Measurements from ENCODE around the gene RAP1GAP.

DNA sequence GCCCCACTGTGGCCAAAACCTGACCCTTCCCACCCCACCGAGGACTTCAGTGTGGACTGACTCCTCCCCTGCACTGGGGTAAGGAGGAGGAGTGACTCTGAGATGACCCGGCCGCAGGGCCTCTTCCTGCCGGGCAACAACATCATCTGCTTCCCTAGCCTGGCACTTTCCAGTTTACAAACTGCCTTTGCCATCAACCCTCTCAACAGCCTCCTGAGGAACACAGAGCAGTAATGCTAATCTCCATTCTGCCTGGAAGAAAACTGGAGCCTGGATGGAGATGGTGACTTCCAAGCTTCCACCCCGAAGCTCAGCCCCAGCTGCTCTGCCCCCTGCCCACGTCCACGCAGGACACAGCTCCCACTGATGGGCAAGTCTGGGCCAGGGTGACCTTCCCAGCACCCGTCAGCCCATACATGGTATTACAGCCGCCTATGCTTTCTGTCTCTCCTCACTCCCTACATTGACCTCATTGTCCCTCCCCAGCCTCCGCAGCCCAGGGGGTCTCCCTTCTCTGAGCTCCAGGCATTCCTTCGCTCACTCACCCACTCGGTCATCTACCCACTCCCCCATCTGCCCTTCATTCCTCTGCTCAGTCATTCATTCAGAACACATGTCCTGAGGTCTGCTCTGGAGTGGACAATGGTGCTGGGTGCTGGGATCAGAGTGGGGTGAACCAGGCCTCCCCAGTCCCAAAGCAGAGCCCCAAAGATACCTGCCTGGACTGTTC, 34.2 kb downstream of the RAP1GAP start:
- TF ChIP-seq, protein P1, sequence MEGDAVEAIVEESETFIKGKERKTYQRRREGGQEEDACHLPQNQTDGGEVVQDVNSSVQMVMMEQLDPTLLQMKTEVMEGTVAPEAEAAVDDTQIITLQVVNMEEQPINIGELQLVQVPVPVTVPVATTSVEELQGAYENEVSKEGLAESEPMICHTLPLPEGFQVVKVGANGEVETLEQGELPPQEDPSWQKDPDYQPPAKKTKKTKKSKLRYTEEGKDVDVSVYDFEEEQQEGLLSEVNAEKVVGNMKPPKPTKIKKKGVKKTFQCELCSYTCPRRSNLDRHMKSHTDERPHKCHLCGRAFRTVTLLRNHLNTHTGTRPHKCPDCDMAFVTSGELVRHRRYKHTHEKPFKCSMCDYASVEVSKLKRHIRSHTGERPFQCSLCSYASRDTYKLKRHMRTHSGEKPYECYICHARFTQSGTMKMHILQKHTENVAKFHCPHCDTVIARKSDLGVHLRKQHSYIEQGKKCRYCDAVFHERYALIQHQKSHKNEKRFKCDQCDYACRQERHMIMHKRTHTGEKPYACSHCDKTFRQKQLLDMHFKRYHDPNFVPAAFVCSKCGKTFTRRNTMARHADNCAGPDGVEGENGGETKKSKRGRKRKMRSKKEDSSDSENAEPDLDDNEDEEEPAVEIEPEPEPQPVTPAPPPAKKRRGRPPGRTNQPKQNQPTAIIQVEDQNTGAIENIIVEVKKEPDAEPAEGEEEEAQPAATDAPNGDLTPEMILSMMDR (conservative IDR thresholded peaks at IDR 0.05; ENCODE audit: low read length), result no peak
- no peak for TF ChIP-seq EZH2phosphoT487 (IDR thresholded peaks at IDR 0.05; ENCODE audit: borderline replicate concordance)

All from Loucy (cell line).